ENCODE measurements around the gene CFAP65. TPM values are rescaled to one million over a fixed set of nuclear protein-coding genes. Genes with fewer than 3 reads are reported as not detected.

The CFAP65 gene
- total and polyA plus RNA-seq, 2 of the 13 experiments (the other 11 are each of a cell fraction or from before 2014, with no cell fraction given): 0.05 TPM; not detected in 1

DNA sequence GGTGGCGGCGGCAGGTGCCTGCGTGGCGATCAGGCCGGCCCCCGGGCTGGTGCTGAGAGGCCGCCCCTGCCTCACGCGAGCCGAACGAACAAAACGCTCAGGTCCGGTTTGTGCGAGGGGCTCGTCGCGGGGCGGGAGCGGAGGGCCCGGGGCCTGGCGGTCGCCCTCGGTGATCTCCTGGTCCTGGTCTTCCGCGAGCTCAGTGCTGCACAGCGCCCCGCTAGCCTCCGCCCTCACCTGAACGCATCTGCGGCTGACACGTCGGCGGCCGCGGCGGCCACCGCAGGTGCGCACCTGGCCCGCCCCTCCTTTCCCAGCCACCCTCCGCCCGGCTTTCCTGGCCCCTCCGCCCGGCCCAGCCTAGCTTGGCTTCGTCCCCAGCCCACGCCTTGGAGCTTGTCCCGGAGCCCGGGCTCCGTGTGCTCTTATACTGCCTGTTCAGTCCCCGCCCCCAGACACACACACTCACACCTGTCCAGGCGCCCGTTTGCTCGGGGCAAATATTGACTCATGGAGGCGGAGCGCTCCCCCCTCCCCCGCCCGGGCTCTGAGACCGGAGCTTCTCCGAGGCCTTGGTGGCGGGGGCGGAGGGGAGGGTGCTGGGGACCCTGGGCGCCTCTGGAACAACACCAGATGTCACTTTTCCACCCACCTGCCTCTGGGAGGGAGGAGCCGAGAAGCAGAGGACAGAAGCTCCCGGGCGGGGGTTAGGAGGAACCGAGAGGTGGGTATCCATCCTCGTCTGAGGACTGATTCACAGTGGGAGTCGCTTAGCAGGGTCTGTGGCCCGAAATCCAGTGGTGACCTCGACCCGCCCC, 39.5 kb downstream of the CFAP65 start (continued):
- TF ChIP-seq, protein P1, sequence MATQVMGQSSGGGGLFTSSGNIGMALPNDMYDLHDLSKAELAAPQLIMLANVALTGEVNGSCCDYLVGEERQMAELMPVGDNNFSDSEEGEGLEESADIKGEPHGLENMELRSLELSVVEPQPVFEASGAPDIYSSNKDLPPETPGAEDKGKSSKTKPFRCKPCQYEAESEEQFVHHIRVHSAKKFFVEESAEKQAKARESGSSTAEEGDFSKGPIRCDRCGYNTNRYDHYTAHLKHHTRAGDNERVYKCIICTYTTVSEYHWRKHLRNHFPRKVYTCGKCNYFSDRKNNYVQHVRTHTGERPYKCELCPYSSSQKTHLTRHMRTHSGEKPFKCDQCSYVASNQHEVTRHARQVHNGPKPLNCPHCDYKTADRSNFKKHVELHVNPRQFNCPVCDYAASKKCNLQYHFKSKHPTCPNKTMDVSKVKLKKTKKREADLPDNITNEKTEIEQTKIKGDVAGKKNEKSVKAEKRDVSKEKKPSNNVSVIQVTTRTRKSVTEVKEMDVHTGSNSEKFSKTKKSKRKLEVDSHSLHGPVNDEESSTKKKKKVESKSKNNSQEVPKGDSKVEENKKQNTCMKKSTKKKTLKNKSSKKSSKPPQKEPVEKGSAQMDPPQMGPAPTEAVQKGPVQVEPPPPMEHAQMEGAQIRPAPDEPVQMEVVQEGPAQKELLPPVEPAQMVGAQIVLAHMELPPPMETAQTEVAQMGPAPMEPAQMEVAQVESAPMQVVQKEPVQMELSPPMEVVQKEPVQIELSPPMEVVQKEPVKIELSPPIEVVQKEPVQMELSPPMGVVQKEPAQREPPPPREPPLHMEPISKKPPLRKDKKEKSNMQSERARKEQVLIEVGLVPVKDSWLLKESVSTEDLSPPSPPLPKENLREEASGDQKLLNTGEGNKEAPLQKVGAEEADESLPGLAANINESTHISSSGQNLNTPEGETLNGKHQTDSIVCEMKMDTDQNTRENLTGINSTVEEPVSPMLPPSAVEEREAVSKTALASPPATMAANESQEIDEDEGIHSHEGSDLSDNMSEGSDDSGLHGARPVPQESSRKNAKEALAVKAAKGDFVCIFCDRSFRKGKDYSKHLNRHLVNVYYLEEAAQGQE (IDR thresholded peaks at IDR 0.05; ENCODE audit: borderline replicate concordance in 1 of 2, low read depth in 1 of 2, low read length in 2 of 2): peak in 1 of 2 experiments; percentile 67; a peak in 1 of 4 replicates
- TF ChIP-seq, protein P2, sequence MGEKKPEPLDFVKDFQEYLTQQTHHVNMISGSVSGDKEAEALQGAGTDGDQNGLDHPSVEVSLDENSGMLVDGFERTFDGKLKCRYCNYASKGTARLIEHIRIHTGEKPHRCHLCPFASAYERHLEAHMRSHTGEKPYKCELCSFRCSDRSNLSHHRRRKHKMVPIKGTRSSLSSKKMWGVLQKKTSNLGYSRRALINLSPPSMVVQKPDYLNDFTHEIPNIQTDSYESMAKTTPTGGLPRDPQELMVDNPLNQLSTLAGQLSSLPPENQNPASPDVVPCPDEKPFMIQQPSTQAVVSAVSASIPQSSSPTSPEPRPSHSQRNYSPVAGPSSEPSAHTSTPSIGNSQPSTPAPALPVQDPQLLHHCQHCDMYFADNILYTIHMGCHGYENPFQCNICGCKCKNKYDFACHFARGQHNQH (CRISPR knock-in tag; IDR thresholded peaks at IDR 0.05): peak; percentile 77
- TF ChIP-seq CENPT (CRISPR knock-in tag; IDR thresholded peaks at IDR 0.05; ENCODE audit: low read depth) (0 out of 2 replicates have a peak, but pooled peaks have one; percentile 27), THAP11 (CRISPR knock-in tag; IDR thresholded peaks at IDR 0.05) (peak; percentile 65), ZMYM4 (CRISPR knock-in tag; IDR thresholded peaks at IDR 0.05) (peak; percentile 93), REXO4 (CRISPR knock-in tag; IDR thresholded peaks at IDR 0.05; ENCODE audit: borderline replicate concordance) (no peak), MYC (CRISPR knock-in tag; IDR thresholded peaks at IDR 0.05; ENCODE audit: borderline replicate concordance) (peak; percentile 57; the same call in 1 of the 2 replicates), MEIS1 (CRISPR knock-in tag; IDR thresholded peaks at IDR 0.05; ENCODE audit: borderline replicate concordance) (peak; percentile 78; the same call in 1 of the 2 replicates), ZNF564 (CRISPR knock-in tag; IDR thresholded peaks at IDR 0.05) (peak; percentile 66), ZNF235 (CRISPR knock-in tag; IDR thresholded peaks at IDR 0.05; ENCODE audit: borderline replicate concordance) (peak; percentile 92; the same call in 1 of the 2 replicates), PRPF4 (IDR thresholded peaks at IDR 0.05; ENCODE audit: low read depth, low read length, poor library complexity, severe bottlenecking) (peak; percentile 51), SP1 (IDR thresholded peaks at IDR 0.05) (no peak), SP1 (CRISPR knock-in tag; IDR thresholded peaks at IDR 0.05) (0 out of 2 replicates have a peak, but pooled peaks have one; percentile 43), U2AF1 (optimal IDR thresholded peaks at IDR 0.05; ENCODE audit: low read depth, low read length) (peak; percentile 49), MEF2D (CRISPR knock-in tag; IDR thresholded peaks at IDR 0.05) (peak; percentile 87), SP4 (CRISPR knock-in tag; IDR thresholded peaks at IDR 0.05) (peak; percentile 79), MED1 (CRISPR knock-in tag; IDR thresholded peaks at IDR 0.05) (peak; percentile 49; the same call in 1 of the 2 replicates), ZNF792 (CRISPR knock-in tag; IDR thresholded peaks at IDR 0.05) (0 out of 2 replicates have a peak, but pooled peaks have one; percentile 56), ZNF264 (CRISPR knock-in tag; IDR thresholded peaks at IDR 0.05) (peak; percentile 73)
- TF ChIP-seq, protein P3, sequence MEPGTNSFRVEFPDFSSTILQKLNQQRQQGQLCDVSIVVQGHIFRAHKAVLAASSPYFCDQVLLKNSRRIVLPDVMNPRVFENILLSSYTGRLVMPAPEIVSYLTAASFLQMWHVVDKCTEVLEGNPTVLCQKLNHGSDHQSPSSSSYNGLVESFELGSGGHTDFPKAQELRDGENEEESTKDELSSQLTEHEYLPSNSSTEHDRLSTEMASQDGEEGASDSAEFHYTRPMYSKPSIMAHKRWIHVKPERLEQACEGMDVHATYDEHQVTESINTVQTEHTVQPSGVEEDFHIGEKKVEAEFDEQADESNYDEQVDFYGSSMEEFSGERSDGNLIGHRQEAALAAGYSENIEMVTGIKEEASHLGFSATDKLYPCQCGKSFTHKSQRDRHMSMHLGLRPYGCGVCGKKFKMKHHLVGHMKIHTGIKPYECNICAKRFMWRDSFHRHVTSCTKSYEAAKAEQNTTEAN (CRISPR knock-in tag; conservative IDR thresholded peaks at IDR 0.05): peak; percentile 96
- TF ChIP-seq, protein P4, sequence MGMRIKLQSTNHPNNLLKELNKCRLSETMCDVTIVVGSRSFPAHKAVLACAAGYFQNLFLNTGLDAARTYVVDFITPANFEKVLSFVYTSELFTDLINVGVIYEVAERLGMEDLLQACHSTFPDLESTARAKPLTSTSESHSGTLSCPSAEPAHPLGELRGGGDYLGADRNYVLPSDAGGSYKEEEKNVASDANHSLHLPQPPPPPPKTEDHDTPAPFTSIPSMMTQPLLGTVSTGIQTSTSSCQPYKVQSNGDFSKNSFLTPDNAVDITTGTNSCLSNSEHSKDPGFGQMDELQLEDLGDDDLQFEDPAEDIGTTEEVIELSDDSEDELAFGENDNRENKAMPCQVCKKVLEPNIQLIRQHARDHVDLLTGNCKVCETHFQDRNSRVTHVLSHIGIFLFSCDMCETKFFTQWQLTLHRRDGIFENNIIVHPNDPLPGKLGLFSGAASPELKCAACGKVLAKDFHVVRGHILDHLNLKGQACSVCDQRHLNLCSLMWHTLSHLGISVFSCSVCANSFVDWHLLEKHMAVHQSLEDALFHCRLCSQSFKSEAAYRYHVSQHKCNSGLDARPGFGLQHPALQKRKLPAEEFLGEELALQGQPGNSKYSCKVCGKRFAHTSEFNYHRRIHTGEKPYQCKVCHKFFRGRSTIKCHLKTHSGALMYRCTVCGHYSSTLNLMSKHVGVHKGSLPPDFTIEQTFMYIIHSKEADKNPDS (CRISPR knock-in tag; IDR thresholded peaks at IDR 0.05): peak; percentile 65; the same call in 1 of the 2 replicates

All from HepG2 (cell line).